HG03280 (cell line): ENCODE data around the gene SLC25A48.
"Not testable (repeated sequence)": the region's sequence is repeated elsewhere in the genome, so short reads cannot be mapped to it uniquely, and the experiment has no call there.

Experiments used
- ATAC-seq: cut with Tn5 transposase; IDR thresholded peaks from one replicate; pipeline ENCODE4 v1.9.1; 2021; ENCODE audit warnings: mild to moderate bottlenecking, moderate library complexity; ENCODE audit not compliant: unreplicated experiment

Gene SLC25A48

DNA sequence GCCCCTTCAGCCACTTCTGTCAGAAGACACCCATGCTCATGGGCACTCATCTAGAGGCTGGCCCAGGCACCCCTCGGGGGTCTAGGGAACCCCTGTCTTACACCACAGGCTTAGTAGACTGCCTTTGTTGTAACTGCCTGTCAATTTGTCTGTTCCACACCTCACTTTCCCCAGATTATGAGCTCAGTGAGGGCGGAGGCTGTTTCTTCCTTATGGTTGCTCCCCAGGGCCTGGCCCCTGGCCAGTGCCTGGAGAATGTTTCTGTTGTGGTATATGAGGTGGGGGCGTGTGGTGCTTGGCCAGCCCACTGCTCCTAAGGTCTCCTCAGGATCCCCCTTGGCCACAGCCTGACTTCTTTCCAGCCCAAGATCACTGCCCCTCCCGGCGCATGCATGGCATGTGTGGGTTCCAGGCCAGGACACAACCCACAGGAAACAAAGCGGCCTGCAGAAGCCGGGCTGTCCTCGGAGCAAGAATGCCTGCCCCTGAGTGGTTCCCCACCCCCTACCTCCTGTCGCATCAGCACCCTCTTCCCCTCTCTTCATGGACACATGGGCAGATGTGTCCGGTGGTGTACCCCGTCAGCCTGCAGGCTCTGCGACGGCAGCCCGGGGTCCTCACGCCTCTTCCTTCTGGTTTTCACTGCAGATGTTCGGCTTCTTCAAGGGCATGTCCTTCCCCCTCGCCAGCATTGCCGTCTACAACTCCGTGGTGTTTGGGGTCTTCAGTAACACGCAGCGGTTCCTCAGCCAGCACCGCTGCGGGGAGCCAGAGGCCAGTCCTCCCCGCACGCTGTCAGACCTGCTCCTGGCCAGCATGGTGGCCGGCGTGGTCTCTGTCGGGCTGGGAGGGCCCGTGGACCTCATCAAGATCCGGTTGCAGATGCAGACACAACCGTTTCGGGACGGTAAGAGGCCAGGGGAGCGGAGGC, 17.7 kb downstream of the SLC25A48 start:
- no peak for ATAC-seq

DNA sequence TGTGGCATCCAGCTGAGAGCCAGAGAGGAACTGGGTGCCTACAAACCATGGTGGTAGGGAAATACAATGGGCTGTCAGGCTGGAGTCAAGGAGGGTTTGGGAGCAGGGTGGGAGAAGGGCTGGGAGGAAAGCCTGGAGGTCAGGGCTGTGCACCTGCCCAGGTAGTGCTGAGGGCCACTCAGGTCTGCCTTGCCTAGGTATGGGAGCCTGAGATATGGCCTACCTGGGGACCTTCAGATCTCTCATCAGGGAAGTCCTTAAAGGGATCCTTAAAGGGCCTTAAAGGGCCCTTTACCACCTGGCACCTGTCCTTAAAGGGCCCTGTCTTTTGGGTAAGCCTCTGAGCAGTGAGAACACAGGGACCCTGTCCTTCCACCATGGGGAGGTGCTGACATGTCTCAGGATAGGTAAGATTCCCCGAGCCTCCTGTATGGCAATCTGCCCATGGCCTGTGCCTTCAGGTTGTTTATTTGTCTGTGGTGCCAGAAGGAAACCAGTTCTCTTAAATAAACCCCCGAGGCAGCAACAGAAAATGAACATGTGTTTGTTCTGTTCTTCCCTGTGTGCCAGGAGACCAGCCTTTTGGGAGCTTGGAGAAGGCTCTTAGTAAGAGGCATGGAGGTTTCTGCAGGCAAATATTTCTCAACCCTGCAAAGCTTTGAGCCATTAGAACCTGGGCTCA, 23.3 kb downstream of the SLC25A48 start:
- no peak for ATAC-seq

- ATAC-seq = not testable (repeated sequence)
Measured at GRCh38 chr5:135859186-135859585, 24.7 kb downstream of the SLC25A48 start.

DNA sequence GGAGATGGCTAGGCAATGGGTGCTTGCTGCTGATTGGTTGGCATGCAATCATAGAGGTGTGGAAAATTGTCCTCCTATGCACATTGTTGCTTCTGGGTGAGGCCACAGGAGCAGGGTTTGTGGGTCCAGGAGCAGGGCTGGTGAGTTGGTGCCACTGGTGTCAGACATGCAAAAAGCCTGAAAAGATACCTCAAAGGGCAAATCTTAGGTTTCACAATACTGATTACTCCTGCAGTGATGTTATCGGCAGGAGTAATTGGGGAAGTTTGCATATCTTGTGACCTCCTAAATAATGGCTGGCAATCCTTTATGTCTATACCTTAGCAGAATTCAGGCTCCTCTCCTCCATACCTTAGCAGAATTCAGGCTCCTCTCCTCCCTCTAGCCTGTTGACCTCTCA, 25.2 kb downstream of the SLC25A48 start:
- ATAC-seq = no peak

DNA sequence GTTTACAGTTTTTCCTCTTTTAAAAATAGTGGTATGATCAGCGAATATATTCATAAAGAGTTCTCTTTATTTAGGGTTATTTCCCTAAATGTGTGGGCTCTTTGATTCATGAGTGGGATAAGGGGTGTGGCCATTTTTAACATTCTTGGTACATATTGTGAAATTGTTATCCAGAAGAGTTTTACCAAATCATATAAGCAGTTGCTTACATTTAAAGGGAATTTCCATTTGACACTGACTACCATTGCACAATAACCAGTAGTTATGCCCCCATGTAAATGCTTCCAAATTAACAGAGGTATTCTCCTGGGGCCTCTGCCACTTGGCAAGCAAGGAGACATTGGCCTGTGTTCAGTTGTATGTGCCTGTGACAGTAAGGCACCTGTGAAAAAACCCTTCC, 27.2 kb downstream of the SLC25A48 start:
- no peak for ATAC-seq

- no peak for ATAC-seq
Measured at GRCh38 chr5:135862086-135862485, 27.6 kb downstream of the SLC25A48 start.

GRCh38 chr5:135862744-135863143, 28.3 kb downstream of the SLC25A48 start:
- ATAC-seq = no peak

- ATAC-seq = no peak
Measured at GRCh38 chr5:135864503-135865435, 30.3 kb downstream of the SLC25A48 start.

DNA sequence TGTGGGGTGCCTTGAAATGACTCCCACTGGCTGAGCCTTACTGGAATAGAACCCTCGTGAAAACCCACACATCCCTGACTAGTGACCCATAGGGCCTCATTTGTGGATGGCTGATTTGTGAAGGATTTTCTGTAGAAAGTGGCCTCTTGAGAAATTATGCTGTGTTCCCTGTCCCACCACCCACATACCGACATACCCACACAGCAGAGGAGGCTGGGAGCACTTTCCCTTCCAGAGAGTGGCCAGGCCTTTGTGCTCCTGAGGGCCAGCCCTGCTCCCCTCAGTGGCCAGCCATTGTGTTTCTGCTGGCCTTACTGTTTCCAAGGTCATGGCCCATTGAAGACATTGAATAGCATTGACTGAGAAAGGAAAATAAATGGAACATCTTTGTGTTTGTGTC, 31.6 kb downstream of the SLC25A48 start:
- ATAC-seq = no peak

DNA sequence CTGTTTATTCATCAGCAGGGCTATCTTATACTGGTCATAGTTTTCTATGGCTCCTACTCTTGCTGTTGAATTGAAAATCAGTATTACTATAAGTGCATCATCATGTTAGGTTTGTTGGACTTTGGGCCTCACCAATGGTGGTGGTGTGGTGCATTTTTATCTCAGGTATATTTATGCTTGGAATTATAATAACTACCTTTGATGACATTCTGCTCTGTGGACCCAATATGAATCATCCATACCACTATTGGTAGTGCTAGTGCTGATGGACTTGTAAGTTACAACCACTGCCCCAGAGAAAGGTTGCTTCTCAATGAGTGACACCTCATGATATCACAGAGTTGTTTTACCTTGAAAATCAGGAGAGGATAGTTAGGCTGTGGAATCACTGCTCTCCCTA, 33.1 kb downstream of the SLC25A48 start:
- ATAC-seq = no peak

- no peak for ATAC-seq
Measured at GRCh38 chr5:135868681-135869080, 34.2 kb downstream of the SLC25A48 start.

GRCh38 chr5:135869276-135869675, 34.8 kb downstream of the SLC25A48 start:
- no peak for ATAC-seq

DNA sequence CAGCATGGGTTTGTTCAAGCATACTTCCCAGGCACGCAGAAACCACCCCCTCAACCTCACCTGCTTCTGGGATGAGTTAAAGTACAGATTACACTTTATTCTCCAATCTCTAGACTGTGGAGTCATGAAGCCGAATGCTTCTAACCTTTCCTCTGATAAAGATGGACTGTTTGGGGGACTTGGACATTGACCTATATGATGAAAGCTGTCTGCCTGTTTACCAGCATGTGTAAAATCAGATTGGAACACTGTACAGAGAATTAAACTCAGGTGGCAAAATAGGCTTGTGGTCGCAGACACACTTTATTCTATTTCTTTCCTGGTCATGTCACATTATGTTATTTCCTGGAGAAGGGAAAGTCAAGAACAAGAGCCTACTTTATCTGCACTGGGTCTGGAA, 35.5 kb downstream of the SLC25A48 start:
- no peak for ATAC-seq

DNA sequence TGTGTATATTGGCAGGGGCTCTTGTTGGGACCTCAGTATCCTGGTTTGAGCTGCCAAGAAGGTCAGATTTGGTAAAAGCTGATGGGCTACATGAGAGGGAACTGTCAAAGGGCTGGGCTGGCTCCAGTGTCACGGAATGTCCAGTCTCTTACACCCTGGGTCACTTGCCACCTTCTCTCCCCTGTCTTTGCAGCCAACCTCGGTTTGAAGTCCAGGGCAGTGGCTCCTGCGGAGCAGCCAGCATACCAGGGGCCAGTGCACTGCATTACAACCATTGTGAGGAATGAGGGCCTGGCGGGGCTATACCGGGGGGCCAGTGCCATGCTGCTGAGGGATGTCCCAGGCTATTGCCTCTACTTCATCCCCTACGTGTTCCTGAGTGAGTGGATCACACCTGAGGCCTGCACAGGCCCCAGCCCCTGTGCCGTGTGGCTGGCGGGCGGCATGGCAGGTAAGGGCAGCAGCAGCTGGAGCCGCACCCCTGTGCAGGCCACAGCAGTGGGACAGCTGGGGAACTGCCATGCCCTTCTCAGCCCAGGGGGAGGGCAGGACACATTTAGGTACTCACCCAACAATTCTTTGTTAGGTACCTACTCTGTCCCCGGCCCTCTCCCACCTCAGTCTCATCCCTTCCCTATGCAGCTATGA, 36.9 kb downstream of the SLC25A48 start:
- ATAC-seq = no peak

GRCh38 chr5:135873831-135874230, 39.4 kb downstream of the SLC25A48 start:
- ATAC-seq = no peak

GRCh38 chr5:135874461-135874860, 40.0 kb downstream of the SLC25A48 start:
- ATAC-seq = no peak

GRCh38 chr5:135875567-135875966, 41.1 kb downstream of the SLC25A48 start:
- no peak for ATAC-seq

- ATAC-seq = no peak
Measured at GRCh38 chr5:135876146-135876545, 41.7 kb downstream of the SLC25A48 start.

GRCh38 chr5:135877570-135878155, 43.2 kb downstream of the SLC25A48 start:
- no peak for ATAC-seq

- ATAC-seq = no peak
Measured at GRCh38 chr5:135878156-135878620, 43.7 kb downstream of the SLC25A48 start.
